H1 (cell line): ENCODE results near the gene ASL. TPM values are rescaled to one million over a fixed set of nuclear protein-coding genes. Genes with fewer than 3 reads are reported as not detected.

Experiments
- CTCF ChIA-PET: fragments of 300-600 bp; sonication (Branson Sonifier 250); formaldehyde crosslinking; loops from one replicate; lab custom pipeline; 2021; ENCODE audit not compliant: partially characterized antibody; lab: Charles Lee
- POLR2A ChIA-PET: fragments of 300-600 bp; sonication (Branson Sonifier 250); formaldehyde crosslinking; loops from one replicate; lab custom pipeline; 2021; ENCODE audit warnings: inconsistent platforms; ENCODE audit not compliant: partially characterized antibody; lab: Charles Lee
- DNase-seq, 2 experiments: peaks; one replicate each; pipeline versions ENCODE4 v3.0.0 to v3.0.0-alpha.2; 2010 to 2022; ENCODE audit warnings: low spot score in 2 of 2, low read depth in 1 of 2, mixed read lengths in 1 of 2
- FAIRE-seq: peaks from 2 replicates; lab custom pipeline; 2011; peaks lifted over from hg19 to GRCh38; lab: Jason Lieb, UNC
- H2AFZ ChIP-seq: 2 replicates; pipeline ENCODE4 v1.8.1; 2012; ENCODE audit warnings: low read length, inconsistent platforms
- H2AK5ac ChIP-seq: 2 replicates; pipeline ENCODE4 v1.6.1; 2013; ENCODE audit warnings: low read depth, low read length
- H2BK120ac ChIP-seq: replicated peaks from 2 replicates; pipeline ENCODE3; 2013; ENCODE audit warnings: low read depth, low read length, inconsistent platforms
- H2BK12ac ChIP-seq: 2 replicates; pipeline ENCODE4 v1.6.1; 2013; ENCODE audit warnings: low read depth, low read length
- H2BK15ac ChIP-seq: 2 replicates; pipeline ENCODE4 v1.6.1; 2013; ENCODE audit warnings: low read length
- H2BK20ac ChIP-seq: 2 replicates; pipeline ENCODE4 v1.6.1; 2013; ENCODE audit warnings: low read length
- H2BK5ac ChIP-seq: 2 replicates; pipeline ENCODE4 v1.6.1; 2013; ENCODE audit warnings: low read depth, low read length
- H3K14ac ChIP-seq: 2 replicates; pipeline ENCODE4 v1.6.1; 2013; ENCODE audit warnings: inconsistent platforms; ENCODE audit not compliant: insufficient read length
- H3K18ac ChIP-seq: 2 replicates; pipeline ENCODE4 v1.6.1; 2013; ENCODE audit warnings: low read length; ENCODE audit errors: extremely low read depth
- H3K23ac ChIP-seq: 2 replicates; pipeline ENCODE4 v1.6.1; 2013; ENCODE audit warnings: inconsistent platforms; ENCODE audit not compliant: insufficient read length
- H3K23me2 ChIP-seq: 2 replicates; pipeline ENCODE4 v1.6.1; 2013; ENCODE audit warnings: low read depth, low read length
- H3K27ac ChIP-seq: 2 replicates; pipeline ENCODE4 v1.6.1; 2011; ENCODE audit warnings: low read depth, low read length, inconsistent platforms
- H3K27me3 ChIP-seq, 4 experiments: replicated peaks in 1 of 4; 1 replicate in 1 of 4; 2 replicates in 3 of 4; pipeline versions ENCODE4 v1.6.1 to v1.8.1; 2011 to 2013; ENCODE audit warnings: low read length in 3 of 4, mild to moderate bottlenecking in 3 of 4, inconsistent platforms in 2 of 4, mixed read lengths in 2 of 4, moderate library complexity in 1 of 4; ENCODE audit not compliant: control insufficient read depth in 3 of 4, insufficient read depth in 3 of 4; ENCODE audit errors: extremely low read depth in 1 of 4
- H3K36me3 ChIP-seq, 4 experiments: 2 replicates each; pipeline versions ENCODE4 v1.6.1 to v1.8.1; 2011 to 2013; ENCODE audit warnings: mild to moderate bottlenecking in 4 of 4, low read length in 3 of 4, moderate library complexity in 2 of 4, control low read depth in 1 of 4, inconsistent platforms in 1 of 4; ENCODE audit not compliant: insufficient read depth in 4 of 4, control insufficient read depth in 2 of 4
- H3K4ac ChIP-seq: replicated peaks from 2 replicates; pipeline ENCODE3; 2013; ENCODE audit warnings: low read length, low read depth, mixed read lengths, inconsistent platforms; ENCODE audit not compliant: insufficient read length
- H3K4me1 ChIP-seq, 4 experiments: replicated peaks in 1 of 4; 1 replicate in 1 of 4; 2 replicates in 3 of 4; pipeline versions ENCODE4 v1.6.1 to v1.8.1; 2011 to 2013; ENCODE audit warnings: low read length in 3 of 4, inconsistent platforms in 2 of 4, mixed read lengths in 1 of 4; ENCODE audit not compliant: insufficient read depth in 4 of 4, control insufficient read depth in 3 of 4
- H3K4me2 ChIP-seq, 2 experiments: 2 replicates each; pipeline versions ENCODE4 v1.6.1 to v1.8.1; 2011 to 2013; ENCODE audit warnings: low read depth in 2 of 2, low read length in 2 of 2, control low read depth in 1 of 2, inconsistent platforms in 1 of 2, mild to moderate bottlenecking in 1 of 2; ENCODE audit not compliant: insufficient read depth in 1 of 2
- H3K4me3 ChIP-seq, 4 experiments: fragments of 200-600, 300-600 bp in 1 of 4; sonication (generic), shearing (Covaris generic), sonication (Bioruptor Twin) in 1 of 4; 2 replicates each; pipeline versions ENCODE4 v1.5.1 to v1.8.1; 2011 to 2016; ENCODE audit warnings: low read length in 4 of 4, low read depth in 3 of 4, control low read depth in 2 of 4, inconsistent platforms in 2 of 4, mild to moderate bottlenecking in 2 of 4, mixed read lengths in 1 of 4, moderate library complexity in 1 of 4; ENCODE audit not compliant: insufficient read depth in 2 of 4; ENCODE audit errors: extremely low read depth in 1 of 4
- H3K56ac ChIP-seq: replicated peaks from 2 replicates; pipeline ENCODE3; 2013; ENCODE audit warnings: low read depth, mild to moderate bottlenecking, mixed read lengths, low read length, inconsistent platforms; ENCODE audit not compliant: insufficient read length
- H3K79me1 ChIP-seq: 2 replicates; pipeline ENCODE4 v1.6.1; 2013; ENCODE audit warnings: low read depth, low read length, control low read depth
- H3K79me2 ChIP-seq, 2 experiments: 2 replicates each; pipeline versions ENCODE4 v1.6.1 to v1.8.1; 2012 to 2013; ENCODE audit warnings: low read length in 2 of 2, mild to moderate bottlenecking in 2 of 2, inconsistent platforms in 1 of 2; ENCODE audit not compliant: insufficient read depth in 2 of 2, control insufficient read depth in 1 of 2
- H3K9ac ChIP-seq, 4 experiments: replicated peaks in 1 of 4; 1 replicate in 1 of 4; 2 replicates in 3 of 4; pipeline versions ENCODE4 v1.6.1 to v1.8.1; 2011 to 2013; ENCODE audit warnings: low read depth in 3 of 4, low read length in 3 of 4, control low read depth in 2 of 4, mild to moderate bottlenecking in 2 of 4, moderate library complexity in 2 of 4, inconsistent platforms in 1 of 4; ENCODE audit errors: extremely low read depth in 1 of 4
- H3K9me3 ChIP-seq, 2 experiments: 2 replicates each; pipeline versions ENCODE4 v1.6.1 to v1.8.1; 2012 to 2013; ENCODE audit warnings: mild to moderate bottlenecking in 2 of 2, moderate library complexity in 2 of 2, control low read depth in 1 of 2, inconsistent platforms in 1 of 2, low read depth in 1 of 2, low read length in 1 of 2, mixed read lengths in 1 of 2; ENCODE audit not compliant: insufficient read depth in 2 of 2
- H4K20me1 ChIP-seq, 2 experiments: replicated peaks in 1 of 2; 2 replicates each; pipeline versions ENCODE3 to v1.8.1; 2011 to 2013; ENCODE audit warnings: inconsistent platforms in 2 of 2, low read length in 2 of 2, mild to moderate bottlenecking in 1 of 2; ENCODE audit not compliant: insufficient read depth in 2 of 2, control insufficient read depth in 1 of 2
- H4K5ac ChIP-seq: 2 replicates; pipeline ENCODE4 v1.6.1; 2013; ENCODE audit warnings: low read length, low read depth, mixed read lengths, inconsistent platforms; ENCODE audit not compliant: insufficient read length
- H4K8ac ChIP-seq: 2 replicates; pipeline ENCODE4 v1.8.0; 2013; ENCODE audit warnings: mild to moderate bottlenecking, moderate library complexity, low read length, inconsistent platforms; ENCODE audit not compliant: insufficient read depth; ENCODE audit errors: extremely low read depth
- H4K91ac ChIP-seq: replicated peaks from 2 replicates; pipeline ENCODE3; 2013; ENCODE audit warnings: low read length, mixed read lengths, inconsistent platforms; ENCODE audit not compliant: insufficient read length
- ASH2L ChIP-seq: fragments of 200-600, 300-600 bp; sonication (generic); IDR thresholded peaks from one replicate; pipeline ENCODE4 v1.7.1; 2017; ENCODE audit warnings: low read length
- CBX5 ChIP-seq: fragments of 300-800, 300-1000 bp; sonication (generic); IDR thresholded peaks from 2 replicates; pipeline ENCODE4 v1.7.1; 2016; ENCODE audit warnings: antibody characterized with exemption, low read length, low read depth
- CHD1 ChIP-seq: IDR thresholded peaks from 2 replicates; pipeline ENCODE4 v1.6.1; 2012; ENCODE audit warnings: low read depth, low read length, improper control_type of control experiment
- CREB1 ChIP-seq: IDR thresholded peaks from 2 replicates; pipeline ENCODE4 v1.6.1; 2012; ENCODE audit warnings: inconsistent platforms
- CTBP2 ChIP-seq: IDR thresholded peaks from 2 replicates; pipeline ENCODE4 v1.7.0; 2011; ENCODE audit warnings: borderline replicate concordance, mild to moderate bottlenecking, moderate library complexity, mixed read lengths, low read length; ENCODE audit not compliant: insufficient read depth, insufficient read length
- EZH2 ChIP-seq: fragments of 200-600 bp; sonication (generic); IDR thresholded peaks from 2 replicates; pipeline ENCODE4 v1.7.1; 2012; ENCODE audit warnings: low read depth, mild to moderate bottlenecking, moderate library complexity, low read length, inconsistent platforms; ENCODE audit not compliant: severe bottlenecking
- JUND ChIP-seq: IDR thresholded peaks from 2 replicates; pipeline ENCODE4 v1.6.1; 2011; ENCODE audit warnings: mild to moderate bottlenecking, improper control_type of control experiment, low read length
- NANOG ChIP-seq: IDR thresholded peaks from 2 replicates; pipeline ENCODE4 v1.6.1; 2011; ENCODE audit warnings: low read length, low read depth, mild to moderate bottlenecking, inconsistent platforms; ENCODE audit not compliant: insufficient read depth, poor library complexity, severe bottlenecking
- POLR2AphosphoS5 ChIP-seq: IDR thresholded peaks from 2 replicates; pipeline ENCODE4 v1.6.1; 2011; ENCODE audit warnings: low read depth, low read length
- SIRT6 ChIP-seq: IDR thresholded peaks from one replicate; pipeline ENCODE4 v1.7.1; 2012; ENCODE audit warnings: low read length, inconsistent platforms
- WGBS, 2 experiments: shearing (Covaris generic) in 1 of 2; methylation state at CpG; one replicate each; pipeline versions ENCODE4 v1.1.6 to v1.1.7; 2013 to 2015; ENCODE audit warnings: low lambda C conversion rate in 2 of 2, mixed read lengths in 2 of 2, inconsistent platforms in 1 of 2, low coverage in 1 of 2, missing lambda C conversion rate in 1 of 2; ENCODE audit not compliant: insufficient replicate concordance in 2 of 2, insufficient coverage in 1 of 2, insufficient read length in 1 of 2; ENCODE audit errors: extremely low coverage in 1 of 2, missing lambda C conversion rate in 1 of 2; 5-methylcytosine and 5-hydroxymethylcytosine counted together
- polyA plus RNA-seq, 7 experiments: library from polyadenylated mRNA; depleted of rRNA in 3 of 7; stranded (reverse) in 5 of 7; unstranded in 2 of 7; fragments of >200 nt in 5 of 7; fragments of 200-250 nt in 2 of 7; gene quantifications; 1 replicate in 5 of 7; 2 replicates in 1 of 7; 4 replicates in 1 of 7; pipeline versions ENCODE4 v1.2.1 to v1.2.3, GENCODE V29; 2011 to 2013; ENCODE audit warnings: missing spikeins in 2 of 7, mixed read lengths in 2 of 7
- total RNA-seq: library from RNA; stranded (reverse); fragmentation: NEBNext Ultra II Directional; extraction: Animal tissue kit (Norgen Biotek cat#: 25700); gene quantifications from 2 replicates; pipeline ENCODE4 v1.2.1, GENCODE V29; 2021
- TF ChIP-seq, protein P1 (sequence below): IDR thresholded peaks from 2 replicates; pipeline ENCODE4 v1.6.1; 2011; ENCODE audit warnings: low read length, improper control_type of control experiment

ASL gene
- total and polyA plus RNA-seq, 2 of the 8 experiments (the other 6 are each of a cell fraction or from before 2014, with no cell fraction given), result 23.3 to 35.3 TPM

DNA sequence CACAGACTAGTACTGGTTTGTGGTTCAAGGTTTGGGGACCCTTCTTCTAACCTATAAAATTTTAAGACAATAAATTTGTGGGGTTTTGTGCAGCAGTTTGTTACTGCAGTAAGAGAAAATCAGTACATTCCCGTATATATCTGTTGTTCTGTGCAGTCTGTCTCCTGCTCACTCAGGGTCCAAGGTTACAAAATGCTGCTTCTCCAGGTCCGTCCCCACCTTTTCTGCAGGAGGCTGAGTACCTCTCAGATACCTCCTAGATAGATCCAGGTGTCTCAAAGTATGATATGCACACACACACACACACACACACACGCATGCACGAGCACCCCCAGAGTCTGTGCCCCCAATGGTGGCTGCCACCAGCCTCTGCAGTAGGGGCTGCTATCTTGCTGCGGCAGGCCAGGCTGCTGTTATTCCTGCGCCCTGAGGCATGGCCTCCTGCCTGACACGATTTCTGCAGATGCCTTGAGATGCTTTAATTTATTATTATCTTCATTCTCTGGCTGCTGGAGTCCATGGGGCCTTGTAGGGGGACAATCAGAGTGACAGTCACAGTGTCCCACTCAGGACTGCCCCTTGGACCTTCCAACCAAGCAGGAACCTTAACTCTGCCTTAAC is 25.2 kb upstream of the ASL start:
- Histone ChIP-seq H2BK5ac (no peak overlapping the region), H3K79me2 (no peaks in the 10 kb centered on the region), H3K14ac (no peak overlapping the region), H4K5ac (no peak overlapping the region), H3K18ac (no peak overlapping the region), H3K36me3 (no peaks in the 10 kb centered on the region), H3K27me3 (no peaks in the 10 kb centered on the region; a peak in 1 of 7 replicates), H4K20me1 (no peaks in the 10 kb centered on the region), H2BK15ac (no peak overlapping the region), H3K79me1 (no peaks in the 10 kb centered on the region), H2BK20ac (no peak overlapping the region), H3K9ac (no peak overlapping the region), H2BK12ac (no peak overlapping the region), H3K4me2 (no peak overlapping the region)
- CTCF ChIA-PET, result interaction anchor here (1.1 kb wide), 1 partner anchor 10 kb away, joined by 4 read pairs; no protein-coding TSS in a partner anchor
- 88% methylated on average over 7 of the region's 7 CpGs; no CpG with 5 or more reads in 1 of the 2 experiments for WGBS, 2 experiments
- DNase-seq (no peak), FAIRE-seq (no peak)
- TF ChIP-seq, protein P1, sequence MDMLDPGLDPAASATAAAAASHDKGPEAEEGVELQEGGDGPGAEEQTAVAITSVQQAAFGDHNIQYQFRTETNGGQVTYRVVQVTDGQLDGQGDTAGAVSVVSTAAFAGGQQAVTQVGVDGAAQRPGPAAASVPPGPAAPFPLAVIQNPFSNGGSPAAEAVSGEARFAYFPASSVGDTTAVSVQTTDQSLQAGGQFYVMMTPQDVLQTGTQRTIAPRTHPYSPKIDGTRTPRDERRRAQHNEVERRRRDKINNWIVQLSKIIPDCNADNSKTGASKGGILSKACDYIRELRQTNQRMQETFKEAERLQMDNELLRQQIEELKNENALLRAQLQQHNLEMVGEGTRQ, result no peak
- no peak for TF ChIP-seq CBX5
- no peak for TF ChIP-seq ASH2L
- TF ChIP-seq CREB1, result no peak
- no peak for TF ChIP-seq EZH2
- no peak for TF ChIP-seq CTBP2
- no peak for TF ChIP-seq POLR2AphosphoS5
- no peak for TF ChIP-seq SIRT6
- TF ChIP-seq CHD1, result no peak
- TF ChIP-seq NANOG, result no peak
- no peak for TF ChIP-seq JUND
- TF ChIP-seq, all 59 proteins: peak for 0
- POLR2A ChIA-PET, result no interaction called here
- Histone ChIP-seq H3K4me3 (no peak overlapping the region), H4K8ac (no peak overlapping the region), H2BK120ac (no peak overlapping the region), H3K4ac (no peak overlapping the region), H3K4me1 (peaks cover 0 to 2% (median 0%) of the 10 kb centered on the region in 4 experiments; a peak in 1 of 7 replicates), H2AFZ (no peak overlapping the region), H4K91ac (no peak overlapping the region), H3K56ac (no peak overlapping the region), H2AK5ac (no peak overlapping the region), H3K23ac (no peak overlapping the region), H3K9me3 (no peaks in the 10 kb centered on the region), H3K27ac (no peak overlapping the region), H3K23me2 (no peaks in the 10 kb centered on the region)
